Measurements from ENCODE around the gene TXNIP.
A peak's percentile ranks its signal among the peaks of the same experiment; 100 is the strongest.

Gene TXNIP

DNA sequence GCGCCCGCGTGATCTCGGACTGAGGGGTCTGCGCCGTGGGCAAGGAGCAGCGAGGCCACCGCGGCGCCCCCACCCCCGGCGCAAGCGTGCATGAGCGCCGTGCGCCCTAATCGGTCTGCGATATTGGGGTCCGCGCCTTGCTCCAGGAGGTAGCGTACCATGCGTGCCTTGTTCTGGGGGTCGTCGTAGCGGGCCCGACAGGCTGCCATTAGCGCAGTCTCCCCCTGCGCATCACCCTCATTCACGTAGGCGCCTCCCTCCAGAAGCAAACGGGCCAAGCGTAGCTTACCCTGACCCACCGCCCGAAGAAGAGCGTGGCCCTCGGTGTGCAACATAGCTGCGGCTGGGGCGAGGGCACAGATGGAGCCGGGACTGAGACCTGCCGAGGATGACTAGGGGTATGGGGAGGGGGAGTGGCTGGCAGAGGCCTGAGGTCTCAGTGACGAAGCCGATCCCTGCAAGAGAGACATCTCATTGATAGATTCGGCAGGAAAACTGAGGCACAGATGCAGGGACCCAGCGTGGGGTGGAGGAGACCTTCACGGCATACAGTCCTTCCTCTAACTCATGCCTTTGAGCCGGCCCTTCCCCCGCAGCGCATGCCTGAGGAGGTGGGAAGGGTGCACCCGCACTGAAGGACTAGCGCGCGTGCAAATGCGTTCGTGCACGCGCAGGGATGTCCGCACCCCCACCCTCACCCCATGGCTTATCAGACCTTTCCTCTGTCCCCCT is 34.8 kb downstream of the TXNIP start:
- no peak for DNase-seq

DNA sequence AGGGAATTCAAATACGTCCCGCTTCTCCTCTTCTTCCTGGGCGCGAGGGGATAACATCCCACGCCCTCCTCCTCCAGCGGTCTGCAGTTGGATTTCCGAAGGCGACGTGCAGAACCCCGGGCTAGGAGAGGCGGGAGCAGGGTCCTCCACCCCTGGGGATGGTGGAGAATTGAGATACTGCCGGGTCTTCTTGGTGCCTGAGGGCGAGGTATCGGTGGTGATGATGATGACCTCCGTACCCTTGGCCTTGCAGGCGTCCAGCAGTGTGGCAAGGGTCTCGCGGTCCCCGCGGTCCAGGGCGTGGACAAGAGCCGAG is 35.3 kb downstream of the TXNIP start:
- DNase-seq, result no peak

DNA sequence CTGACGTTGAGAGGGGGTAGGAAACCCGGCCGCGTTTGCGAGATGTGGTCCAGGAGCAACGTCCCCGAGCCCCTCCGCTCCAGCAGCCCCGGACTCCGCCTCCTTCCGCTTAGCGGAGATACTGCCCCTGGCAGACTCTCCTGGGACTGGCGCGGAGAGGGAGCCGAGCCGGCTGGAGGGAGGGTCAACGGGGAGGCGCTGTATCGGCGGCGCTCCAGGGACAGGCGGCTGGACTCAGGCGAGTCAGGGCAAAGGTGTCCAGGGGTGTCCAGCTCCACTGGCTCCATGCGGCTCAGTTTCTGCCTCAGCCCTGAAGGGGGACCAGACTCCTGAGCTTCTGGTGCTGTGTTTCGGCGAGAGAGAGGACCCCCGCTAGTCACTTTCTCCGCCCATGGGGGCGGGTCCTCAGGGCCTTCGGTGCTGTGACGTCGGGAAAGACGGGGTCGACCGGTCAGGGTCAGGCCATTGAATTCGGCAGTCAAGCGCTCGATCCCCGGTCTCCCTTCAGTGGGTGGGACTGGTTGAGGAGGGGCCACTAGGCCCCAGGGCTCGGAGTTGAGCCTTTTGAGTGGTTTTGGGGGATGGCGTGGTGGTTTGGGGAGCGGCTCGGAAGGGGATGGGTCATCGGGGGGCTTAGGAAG is 35.8 kb downstream of the TXNIP start:
- peak; percentile 93 for DNase-seq

DNA sequence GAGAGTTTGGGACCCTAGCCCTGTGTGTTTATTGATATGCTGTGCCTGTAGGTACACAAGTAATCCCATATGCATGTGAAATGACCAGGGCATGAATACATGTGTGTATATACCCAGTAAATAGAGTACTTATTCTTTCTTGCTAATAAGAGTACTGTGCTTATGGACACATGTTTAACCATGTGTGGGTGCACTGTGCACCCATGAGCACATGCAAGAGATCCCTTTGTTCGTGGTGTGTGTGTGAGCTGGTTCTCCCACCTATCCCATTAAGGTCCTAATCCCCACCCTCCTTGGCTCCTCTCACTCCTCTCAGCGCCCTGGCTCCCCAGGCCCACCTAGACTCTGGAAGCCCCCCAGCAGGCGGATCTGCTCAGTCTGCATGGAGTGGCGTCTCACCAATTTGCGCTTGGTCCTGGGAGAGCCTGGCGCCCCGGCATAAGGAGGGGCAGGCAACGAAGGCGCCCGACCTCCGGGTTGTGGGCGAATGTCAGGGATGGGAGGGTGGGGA is 36.4 kb downstream of the TXNIP start:
- DNase-seq, result no peak

DNA sequence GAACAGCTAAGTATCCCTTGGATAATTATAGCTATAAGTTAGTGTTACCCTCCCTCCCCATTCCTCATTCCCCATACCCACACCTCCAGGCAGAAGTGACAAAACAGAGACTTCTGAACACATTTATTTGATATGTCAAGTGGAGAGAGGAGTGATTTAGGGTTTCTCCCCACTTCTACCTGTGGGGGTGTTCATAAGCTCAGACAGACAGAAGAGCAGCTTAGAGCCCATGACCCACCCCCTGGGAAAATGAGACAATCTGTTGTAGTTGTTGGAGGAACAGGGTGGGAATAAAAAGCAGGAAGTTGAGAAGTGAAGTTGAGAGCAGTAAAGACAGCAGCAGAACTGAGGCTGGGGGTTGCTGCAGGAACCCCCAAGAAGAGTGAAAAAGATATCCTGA is 37.0 kb downstream of the TXNIP start:
- no peak for DNase-seq

DNA sequence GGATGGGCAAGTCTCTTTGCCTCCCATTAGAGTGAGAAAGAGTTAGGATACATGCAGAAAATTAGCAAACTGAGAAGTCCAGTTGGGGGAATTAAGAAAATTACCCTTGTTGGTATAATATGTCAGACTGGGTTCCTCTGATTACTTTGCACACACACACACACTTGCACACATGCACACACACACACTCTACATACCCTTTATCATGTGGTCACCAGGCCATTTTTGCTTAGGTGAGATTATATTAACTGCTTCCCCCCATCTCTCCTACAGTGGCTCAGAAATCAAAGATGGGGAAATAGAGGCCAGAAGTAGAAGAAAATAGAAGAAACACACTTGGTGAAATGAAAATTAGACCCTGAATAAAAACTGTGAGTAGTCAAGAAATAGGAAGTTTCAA is 37.6 kb downstream of the TXNIP start:
- no peak for DNase-seq

DNA sequence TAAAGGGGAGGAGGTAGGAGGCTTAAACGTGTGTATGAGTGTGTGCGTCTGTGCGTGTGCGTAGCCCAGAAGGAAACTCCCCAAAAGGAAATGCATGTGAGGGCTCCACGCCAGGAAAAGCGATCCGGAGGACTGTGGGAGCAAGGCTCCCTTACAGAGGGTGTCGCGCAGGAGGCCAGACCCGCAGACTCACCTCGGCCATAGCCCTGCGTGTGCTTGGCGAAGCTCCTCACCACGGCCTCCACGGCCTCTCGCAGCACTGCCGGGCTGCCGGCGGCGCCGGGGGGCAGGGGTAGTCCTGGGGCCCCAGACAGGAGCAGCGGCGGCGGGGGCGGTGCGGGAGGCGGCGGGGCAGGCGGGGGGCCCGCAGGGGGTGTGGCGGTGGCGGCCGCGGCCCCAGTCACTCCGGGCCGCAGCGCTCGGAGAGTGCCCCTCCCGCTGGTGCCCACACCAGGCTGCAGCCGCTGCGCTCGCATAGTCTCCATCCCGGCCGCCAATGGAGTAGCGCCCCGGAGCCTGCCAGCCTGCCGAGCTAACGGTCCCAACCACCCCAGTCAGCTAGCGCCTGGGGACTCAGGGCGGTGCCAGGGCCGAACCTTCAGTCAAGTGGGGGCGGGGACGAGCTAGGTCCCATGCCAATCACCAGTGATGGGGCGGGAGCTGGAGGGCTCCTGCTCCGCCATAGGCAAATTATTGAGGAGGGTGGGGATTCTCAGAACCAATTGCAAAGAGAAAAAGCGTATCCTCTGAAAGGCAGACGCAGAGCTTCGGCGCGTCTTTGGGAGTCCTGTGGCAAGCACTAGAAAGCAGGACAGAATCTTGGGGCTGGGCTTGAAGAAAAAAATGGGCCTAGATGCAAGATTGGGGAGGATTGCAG is 38.7 kb downstream of the TXNIP start, which contains the start of gene LIX1L:
Gene LIX1L, minus strand, starts transcription at position 575 of the 877 bp plus-strand sequence. Its CDS starts 90 bp downstream, at position 485.
- DNase-seq, result peak; percentile 98

DNA sequence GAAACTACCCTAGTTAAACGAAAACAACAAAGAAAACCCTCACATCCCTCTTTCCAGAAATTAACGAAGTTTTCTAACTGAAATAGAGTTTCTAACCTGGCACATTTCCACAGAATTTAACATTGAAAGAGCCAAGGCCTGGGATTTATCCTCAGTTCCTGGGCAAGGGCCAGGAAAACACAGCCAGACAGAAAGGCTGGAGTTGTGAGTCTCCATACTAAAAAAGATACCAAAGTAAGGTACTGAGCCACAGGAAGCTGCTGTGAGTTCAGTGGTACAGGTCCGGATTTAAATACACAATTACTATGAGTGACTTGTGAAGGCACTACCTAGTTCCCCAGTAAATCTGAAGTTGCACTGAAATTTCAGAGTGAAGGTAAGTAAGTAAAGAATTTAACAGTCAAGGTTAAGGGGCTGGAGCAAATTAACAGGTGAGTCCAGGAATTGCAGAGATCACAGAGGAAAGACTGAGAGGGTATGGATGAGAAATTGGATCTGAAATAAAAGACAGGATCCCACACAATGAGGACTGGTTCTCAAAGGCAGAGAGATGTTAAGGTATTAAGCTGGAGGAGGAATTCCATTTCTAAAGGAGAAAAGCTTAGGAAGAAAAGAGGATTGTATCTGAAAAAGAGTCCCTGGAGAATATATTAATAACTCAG is 39.5 kb downstream of the TXNIP start:
- DNase-seq, result no peak

DNA sequence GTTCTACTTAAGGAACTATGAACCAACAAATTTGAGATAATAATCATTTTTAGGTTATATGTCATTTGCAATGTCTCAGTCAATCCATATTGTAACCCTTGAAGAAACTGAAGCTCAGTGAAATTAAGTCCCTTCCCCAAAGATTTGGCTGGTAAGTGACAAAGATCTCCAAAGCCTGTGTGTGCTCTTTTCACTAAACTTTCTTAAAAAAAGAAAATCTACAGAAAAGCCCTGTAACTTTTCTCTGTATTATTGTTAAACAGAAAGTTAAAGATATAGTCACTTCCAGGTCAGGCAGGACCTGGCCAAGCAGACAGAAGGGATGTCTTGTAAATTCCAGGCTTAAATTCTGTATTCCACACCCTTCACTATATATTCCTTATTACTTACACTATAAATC is 40.0 kb downstream of the TXNIP start:
- DNase-seq, result no peak

DNA sequence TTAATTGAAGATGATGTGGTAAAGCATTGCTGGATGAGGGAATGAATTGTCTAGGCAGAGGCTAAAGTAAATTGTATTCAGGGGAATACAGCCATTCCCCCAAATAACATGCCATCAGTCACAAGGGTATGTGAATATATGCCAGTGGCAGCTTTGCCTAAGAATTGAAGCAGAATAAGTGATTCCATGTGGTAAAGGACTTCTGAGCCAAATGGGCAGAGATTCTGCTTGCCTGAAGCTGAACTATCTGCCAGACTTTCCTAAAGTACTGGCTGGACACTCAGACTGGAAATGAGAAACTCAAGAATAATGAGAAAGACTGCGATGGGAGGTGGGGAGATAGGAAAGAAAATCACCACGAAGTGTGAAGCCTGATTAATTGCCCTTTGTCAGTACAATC is 40.9 kb downstream of the TXNIP start:
- DNase-seq, result no peak

DNA sequence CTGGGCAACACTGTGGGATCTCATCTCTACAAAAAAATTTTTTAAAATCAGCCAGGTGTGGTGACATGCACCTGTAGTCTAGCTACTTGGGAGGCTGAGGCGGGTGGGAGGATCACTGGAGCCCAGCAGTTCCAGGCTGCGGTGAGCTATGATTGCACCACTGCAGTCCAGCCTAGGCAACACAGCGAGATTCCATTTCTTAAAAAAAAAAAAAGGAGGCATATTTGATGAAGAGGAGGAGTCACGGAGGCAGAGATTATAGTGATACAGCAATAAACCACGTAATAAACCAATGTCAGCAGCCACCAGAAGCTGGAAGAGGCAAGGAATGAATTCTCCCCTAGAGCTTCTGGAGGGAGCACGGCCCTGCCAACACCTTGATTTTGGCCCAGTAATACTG is 42.5 kb downstream of the TXNIP start:
- DNase-seq, result no peak

DNA sequence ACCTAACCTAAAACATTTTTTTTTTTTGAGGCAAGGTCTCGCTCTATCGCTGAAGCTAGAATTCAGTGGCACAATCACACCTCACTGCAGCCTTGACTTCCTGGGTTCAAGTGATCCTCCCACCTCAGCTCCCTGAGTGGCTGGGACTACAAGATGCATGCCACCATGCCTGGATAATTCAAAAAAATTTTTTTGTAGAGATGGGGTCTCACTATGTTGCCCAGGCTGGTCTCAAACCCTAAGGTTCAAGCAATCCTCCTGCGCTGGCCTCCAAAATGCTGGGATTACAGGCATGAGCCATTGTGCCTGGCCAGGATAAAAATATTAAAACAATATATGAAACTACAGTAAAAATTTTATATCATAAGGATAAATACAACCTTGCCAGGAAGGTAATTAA is 43.5 kb downstream of the TXNIP start:
- no peak for DNase-seq

DNA sequence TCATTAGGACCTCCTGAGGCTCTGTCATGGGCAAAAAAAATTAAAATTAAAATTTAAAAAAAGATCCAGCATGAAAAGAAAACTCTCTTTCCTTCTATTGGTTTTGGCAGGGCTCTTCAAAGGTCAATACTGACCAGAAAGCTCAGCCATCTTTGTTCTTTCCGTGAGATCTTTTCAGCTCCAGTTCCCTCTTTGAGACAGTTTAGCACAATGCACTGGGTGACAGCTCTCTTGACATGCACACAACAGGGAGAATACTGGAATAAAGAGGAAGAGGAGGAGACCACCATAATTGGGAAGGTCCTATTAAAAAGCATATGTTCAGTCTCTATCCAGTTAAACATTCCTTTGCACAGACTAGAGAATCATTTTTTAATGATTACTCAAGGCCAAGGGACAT is 44.9 kb downstream of the TXNIP start:
- no peak for DNase-seq

DNA sequence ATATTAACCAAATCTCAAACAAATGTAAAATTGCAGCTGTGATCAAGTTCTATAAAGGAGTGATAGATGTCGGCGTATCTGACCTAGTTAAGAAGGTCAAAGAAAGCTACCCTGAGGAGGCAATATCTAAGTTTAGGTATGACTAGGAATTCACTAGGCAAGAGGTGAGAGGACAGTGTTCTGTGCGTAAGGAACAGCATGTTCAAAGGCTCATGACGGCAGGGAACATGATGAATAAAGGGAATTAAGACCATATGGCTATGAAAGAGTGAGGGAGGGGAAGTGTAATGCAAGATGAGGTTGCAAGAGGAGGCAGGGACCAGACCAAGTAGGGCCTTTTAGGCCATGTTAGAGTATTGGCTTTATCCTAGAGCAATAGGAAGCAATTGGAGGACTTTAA is 47.2 kb downstream of the TXNIP start:
- DNase-seq, result no peak

DNA sequence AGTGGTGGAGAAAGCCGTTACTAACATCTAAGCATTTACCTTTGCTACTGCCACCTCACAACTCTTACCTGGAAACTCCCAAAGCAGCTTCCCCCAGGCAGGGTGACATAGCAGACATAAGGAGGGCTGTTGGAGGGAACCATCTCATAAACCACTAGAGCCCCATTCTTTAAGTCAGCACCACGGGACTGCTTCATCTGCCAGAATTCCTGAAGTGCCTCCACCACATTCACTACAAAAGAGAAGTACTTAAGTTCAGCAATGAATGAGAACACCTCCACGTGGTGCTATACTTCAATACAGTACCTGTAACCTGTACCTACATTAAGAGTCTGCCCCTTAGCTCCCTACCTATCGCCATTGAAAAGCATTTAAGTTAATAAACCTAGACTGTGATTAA is 48.8 kb downstream of the TXNIP start:
- no peak for DNase-seq

DNA sequence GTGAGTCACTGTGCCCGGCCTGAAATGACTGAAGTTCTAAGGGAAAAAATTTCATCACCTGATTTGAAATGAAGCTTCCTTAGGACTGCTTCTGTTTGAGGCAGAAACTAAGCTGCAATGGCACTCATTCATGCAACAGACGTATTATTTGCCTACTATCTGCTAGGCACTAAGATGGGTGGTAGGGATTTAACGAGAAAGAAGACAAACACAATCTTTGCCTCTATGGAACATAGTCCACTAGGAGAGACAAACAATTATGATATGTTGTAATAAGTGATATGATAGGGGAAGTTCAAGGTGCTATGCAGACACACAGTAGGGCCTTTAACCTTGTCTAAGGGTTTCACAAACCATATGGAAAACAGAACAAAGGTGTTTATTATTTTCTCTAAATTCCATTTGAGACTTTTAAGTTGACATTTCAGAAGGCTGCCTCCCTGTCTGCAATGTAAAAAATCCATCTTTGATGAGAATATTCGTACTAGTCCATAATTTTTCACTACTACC is 49.8 kb downstream of the TXNIP start:
- no peak for DNase-seq

DNA sequence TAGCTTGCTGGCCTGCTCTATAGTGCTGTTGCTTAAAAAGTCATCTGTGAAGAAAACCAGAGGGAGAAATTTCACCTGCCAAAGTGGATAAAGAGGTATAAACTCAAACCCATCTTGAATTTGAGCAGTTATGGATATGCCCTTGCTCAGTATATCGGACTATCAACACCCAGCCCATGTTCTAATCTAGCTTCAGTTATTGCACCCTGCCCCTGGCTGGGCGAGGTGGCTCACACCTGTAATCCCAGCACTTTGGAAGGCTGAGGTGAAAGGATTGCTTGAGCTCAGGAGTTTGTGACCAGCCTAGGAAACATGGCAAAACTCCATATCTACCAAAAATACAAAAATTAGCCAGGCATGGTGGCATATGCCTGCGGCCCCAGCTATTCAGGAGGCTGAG is 51.8 kb downstream of the TXNIP start:
- DNase-seq, result no peak

DNA sequence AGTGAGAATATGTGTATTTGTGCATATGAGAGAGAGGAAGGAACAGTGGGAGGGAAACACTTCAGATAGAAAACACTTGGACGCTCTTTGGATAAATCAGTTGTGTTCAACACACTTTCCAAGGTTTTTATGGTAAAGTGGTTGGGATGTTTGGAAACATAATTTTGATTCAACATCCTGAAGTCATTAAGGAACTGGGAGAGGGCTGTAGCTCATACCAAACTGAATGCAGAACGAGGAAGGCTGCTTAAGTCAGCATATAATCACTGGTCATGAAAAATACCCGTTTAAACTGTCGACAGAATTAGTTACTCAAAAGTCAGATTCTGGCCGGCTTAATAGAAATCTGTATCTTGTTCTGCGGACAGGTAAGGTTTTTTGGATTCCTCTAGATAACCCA is 53.5 kb downstream of the TXNIP start:
- no peak for DNase-seq

All from islet precursor cell (in vitro differentiated cells).